ENCODE data around the gene RMDN2.
A peak's percentile ranks its signal among the peaks of the same experiment; 100 is the strongest.

Gene RMDN2, protein sequence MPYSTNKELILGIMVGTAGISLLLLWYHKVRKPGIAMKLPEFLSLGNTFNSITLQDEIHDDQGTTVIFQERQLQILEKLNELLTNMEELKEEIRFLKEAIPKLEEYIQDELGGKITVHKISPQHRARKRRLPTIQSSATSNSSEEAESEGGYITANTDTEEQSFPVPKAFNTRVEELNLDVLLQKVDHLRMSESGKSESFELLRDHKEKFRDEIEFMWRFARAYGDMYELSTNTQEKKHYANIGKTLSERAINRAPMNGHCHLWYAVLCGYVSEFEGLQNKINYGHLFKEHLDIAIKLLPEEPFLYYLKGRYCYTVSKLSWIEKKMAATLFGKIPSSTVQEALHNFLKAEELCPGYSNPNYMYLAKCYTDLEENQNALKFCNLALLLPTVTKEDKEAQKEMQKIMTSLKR

DNA sequence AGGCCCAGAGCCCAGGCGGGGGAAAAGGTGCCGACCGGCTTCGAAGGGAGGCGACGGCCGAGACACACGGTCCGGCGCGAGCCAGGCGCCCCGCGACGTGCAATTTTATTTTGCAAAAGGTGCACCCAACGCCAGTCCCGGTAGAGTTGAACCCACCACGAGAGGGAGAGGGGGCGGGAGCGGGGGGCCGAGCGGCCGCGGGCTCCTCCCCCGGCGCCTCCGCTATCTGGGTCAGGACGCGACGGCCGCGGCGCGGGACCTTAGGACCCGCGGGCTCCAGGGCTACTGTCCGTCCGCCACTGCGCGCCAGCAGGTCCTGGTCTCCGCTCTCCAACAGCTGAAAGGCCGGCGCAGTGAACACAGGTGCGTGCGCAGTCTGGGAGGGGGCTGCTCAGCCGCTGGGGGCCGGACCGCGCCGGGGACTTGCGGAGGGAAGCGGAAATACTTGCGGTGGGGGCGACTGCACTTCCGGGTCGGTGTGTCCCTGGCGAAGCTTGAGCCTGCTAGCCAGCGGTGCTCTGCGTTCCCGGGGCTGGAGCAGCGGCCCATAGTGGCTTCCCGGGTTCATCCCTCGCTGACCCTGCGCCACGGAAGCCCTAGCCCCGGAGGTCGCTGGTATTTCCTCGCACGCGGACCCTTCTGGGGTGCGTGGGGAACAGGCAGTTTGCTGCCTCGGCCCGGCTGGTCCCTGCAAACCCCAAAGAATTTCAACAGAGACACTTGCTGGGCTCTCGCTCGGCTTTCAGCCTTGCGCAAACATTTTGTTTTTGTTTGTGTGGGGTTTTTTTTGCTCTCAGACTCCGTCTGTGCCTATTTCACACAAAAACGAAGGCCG is at the start of gene RMDN2:
RMDN2 (plus strand) TSS at position 225 of the 835 bp plus-strand sequence. CDS start 3,991 bp downstream, outside the sequence.
- peak; percentile 68 for DNase-seq (ENCODE audit: low spot score)

DNA sequence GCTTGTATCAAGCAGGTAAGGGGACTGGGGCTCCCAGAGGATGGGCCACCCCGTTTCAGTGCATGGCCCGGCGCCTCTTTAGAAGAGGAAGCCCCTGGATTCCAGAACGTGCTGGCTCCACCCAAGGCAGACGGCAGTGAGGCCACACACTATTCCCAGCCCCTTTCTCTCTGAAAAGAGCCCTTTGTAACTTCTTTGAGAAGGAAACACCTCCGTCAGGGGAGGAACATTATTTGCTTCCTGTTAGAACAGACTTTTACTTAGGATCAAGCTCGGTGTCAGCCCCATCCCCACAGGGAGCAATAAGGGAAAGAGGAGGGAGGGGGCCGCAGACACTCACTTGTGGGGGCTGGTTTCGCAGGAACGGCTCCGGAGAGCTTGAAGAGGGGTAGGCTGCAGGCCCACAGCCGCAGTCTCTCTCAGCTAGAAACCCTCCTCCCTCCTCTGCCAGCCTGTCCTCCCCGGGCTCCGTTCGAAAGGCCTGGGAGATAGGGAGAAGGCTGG is 49.6 kb upstream of the RMDN2 start:
- DNase-seq (ENCODE audit: low spot score): no peak

DNA sequence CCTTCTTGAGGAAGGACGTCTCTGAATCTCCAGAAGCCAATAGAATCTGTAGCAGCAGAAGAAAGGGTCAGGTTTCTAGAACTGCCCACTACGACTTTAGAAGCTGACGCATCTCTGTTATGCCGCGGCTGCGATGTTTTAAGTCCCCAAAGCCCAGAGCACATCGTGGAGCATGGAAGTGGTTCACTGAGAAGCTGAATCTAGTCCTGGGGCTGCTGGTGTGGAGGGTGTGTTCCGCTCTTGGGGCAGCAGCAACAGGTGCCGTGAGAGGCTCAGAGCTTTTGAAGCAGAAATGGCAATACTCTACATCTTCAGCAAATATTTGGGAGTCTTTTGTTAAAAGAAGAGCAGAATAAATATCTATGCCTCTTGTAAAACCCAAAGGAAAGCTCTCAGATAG is 48.9 kb upstream of the RMDN2 start:
- DNase-seq (ENCODE audit: low spot score): no peak

DNA sequence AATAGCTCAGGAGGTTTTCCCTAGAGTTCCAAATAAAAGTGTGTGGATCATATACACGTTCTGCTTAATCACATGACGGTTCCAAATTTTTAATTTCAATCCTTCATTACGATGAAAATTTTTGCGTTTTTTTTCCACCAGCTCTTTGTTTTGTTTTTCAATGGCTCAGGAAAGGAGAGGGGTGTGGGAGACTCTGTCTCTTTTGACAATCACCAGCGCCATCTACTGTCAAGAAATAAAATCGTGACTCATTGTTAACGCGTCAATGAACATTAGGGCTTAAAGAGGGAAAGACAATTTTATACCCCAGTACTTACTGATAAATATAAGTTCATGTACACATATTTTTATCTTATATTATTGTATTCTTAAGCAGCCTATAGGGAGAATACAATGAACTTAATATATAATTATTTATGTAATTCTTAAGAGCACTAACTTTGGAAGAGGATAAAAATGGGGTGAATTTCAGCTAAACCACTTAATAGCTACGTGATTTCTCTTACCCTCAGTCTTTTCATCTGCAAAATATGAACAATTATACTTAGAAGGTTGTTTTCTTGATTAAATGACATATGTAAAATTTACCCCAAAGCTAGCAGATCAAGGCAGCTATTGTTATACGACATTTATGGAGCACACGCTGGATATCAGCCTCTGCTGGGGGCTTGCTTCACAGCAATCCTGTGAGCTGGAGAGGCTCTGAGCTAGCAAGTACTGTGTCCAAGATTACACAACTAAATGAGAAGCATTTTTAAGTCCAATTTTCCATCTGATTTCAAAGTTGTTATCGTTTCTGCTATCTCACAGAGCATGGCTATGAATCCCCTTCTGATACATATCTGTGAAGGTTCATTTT is 47.4 kb upstream of the RMDN2 start:
- peak; percentile 29 for DNase-seq (ENCODE audit: low spot score)

DNA sequence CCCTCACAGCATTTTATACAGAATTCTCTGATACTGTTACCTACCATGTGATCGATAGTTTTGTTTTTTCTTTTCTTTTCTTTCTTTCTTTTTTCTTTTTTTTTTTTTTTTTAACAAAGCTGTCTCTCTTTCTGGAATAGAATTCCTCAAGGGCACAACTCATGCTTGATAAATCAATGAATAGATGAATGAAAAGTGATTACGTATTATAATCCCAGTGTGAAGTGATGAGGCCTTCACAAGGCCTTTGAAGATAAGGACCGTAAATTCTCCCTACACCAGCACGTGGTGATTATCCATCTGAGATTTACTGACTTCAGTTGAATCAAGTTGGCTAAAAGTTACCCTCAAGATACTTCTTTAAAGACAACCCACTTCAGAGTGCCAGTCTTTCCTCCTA is 46.6 kb upstream of the RMDN2 start:
- no peak for DNase-seq (ENCODE audit: low spot score)

DNA sequence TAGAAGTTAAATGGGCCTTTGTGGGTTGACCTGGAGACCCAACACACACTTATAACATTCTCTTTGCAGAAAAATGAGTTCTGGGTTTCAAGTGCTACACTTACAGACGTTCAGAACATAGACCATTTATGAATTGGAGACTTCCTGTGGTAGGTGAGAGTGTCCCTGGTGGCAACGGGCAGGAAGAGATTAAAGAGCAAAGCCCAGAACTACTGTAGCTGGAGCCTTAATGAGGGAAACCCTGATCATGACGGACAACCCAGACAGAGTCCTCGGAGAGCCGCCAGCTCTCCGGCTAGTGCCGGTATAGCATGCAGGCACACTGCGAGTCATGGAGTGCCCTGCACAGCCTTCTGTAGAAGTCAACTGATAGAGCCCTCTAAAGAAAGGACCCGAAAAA is 44.5 kb upstream of the RMDN2 start:
- no peak for DNase-seq (ENCODE audit: low spot score)

DNA sequence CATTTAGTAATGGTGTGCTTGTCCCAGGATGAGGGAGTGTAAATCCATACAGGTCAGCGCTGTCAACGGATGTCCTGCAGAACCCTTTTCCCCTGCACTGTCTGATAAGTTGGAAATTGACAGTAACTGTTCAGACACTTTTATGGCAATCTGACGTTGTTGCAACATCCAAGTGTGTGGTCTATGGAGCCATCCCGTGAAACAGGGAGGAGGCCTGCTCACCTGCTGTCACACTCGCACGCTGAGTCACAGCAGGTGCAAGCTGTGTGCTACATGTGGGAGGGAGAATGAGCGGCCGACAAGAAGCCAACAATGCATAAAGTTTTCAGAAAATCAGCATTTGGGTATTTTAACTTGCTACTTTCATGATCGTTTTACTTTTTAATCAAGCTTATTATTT is 43.7 kb upstream of the RMDN2 start:
- no peak for DNase-seq (ENCODE audit: low spot score)

DNA sequence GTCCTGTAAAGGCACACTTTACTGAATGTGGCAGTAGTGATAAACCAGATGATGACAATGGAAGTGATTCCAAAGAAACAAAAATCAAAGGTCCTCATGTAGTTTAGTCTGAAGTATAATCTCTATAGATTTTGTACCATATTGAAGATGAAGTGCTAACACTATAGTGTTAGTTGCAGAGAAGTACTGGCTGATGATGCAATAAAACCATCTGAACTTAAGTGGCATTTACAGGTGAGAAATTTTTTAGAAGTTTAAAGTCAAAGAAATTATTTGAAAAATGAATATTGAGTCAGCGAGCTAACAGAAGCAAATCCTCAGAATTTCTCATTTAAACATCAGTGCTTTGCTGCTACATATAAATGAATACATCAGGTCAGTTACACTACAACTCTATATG is 43.1 kb upstream of the RMDN2 start:
- no peak for DNase-seq (ENCODE audit: low spot score)

DNA sequence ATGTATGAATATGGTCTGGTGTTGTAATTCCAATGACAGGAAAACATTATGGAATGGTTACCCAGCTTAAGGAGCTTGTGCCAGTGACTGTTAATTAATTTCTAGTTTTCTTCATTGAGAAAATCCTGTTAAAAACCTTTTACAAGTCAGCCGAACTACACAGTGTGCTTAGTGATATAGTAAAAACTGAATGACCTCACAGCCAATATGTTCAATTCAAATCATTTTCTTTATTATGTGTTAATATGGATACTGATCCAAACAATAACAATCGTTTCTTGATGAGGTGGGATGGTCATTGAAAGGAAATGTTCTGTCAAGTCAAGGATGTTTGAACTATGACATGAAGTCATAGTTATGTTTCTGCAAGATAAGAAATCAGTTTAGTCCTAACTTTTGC is 41.6 kb upstream of the RMDN2 start:
- no peak for DNase-seq (ENCODE audit: low spot score)

DNA sequence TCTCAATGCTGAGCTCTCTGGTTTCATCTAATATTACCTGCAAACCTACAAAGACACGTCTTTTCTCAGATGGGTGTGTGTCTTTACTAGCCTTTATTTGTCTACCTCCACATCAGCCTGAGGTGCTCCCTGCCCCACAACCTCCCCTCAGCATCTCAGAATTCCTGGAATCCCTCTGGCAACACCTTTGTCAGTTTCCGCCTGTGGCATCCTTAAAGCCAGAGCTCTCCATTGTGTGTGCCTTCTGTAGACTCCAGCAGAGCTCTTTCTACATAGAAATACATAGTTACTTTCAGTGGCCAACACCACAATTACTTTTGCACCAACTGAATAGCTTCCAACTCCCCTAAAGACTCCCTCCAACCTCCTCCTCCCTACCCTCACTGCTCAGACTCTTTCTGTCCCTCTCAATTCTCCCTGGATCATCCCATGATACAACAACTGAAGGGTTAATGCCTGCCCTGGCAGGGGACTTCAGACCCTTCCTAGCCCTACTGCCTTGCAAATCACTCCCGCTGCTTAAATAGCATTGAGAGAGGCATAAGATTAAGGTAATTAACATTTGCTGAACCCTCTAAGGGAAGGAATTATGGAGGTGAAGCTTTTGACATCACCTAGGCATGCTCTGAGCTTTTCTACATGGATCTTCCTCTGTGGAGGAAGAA is 39.6 kb upstream of the RMDN2 start:
- no peak for DNase-seq (ENCODE audit: low spot score)

DNA sequence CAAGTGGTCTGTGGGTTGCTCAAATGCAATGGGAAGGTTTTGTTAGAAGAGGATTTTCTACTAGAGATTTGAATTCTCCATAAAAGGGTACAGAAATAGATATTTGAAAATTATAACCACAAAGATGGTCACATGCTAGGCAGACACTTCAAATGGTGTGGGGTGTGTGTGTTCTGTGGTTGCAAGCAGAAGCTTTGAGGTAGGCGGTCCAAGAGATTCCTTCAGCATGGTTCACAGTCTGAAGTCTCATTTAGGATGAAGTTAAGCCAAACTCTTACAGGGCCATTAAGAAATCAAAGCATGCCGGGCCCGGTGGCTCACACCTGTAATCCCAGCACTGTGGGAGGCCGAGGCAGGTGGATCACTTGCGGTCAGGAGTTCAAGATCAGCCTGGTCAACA is 38.3 kb upstream of the RMDN2 start:
- DNase-seq (ENCODE audit: low spot score): no peak

DNA sequence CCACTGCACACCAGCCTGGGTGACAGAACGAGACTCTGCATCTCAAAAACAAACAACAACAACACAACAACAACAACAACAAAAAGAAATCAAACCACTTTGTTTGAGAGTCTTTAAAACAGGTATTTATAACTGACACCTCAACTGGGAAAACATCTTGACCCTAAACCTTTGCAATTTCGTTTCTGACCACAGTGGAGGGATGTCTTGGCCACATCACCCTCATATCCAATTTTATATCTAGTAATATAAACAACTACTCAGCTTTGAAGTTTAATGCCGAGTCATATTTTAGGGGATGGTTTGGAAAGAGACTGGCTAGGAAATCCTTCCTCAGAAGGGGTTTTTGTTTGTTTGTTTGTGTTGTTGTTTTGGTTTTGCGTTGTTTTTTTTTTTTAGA is 37.8 kb upstream of the RMDN2 start:
- no peak for DNase-seq (ENCODE audit: low spot score)

DNA sequence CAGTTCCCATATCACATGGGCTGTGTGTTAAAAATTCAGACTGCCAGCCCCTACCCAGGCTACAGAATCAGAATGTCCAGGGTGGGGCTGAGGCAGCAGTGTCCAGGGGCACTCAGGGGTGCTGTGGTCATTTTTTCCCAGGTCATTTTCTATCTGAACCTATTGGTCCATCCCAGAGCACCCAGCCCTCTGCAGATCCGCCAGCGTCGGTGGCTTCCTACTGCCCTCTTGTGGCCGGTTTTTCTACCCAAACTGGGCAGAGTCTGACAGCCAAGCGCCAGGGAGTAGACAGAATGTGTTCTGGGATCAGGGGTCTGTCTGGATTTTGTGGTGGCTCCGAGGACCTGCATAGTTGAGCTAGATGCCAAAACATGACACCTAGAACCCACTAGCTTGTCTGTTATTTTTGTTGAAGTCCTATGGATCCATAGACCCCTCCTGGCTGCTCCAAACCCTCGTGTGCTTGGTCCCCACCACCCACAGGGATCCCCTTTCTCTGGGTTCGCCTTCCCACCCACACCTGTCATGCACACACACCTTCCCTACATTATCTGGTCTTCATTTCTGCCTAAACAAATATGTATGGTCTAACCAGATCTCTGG is 34.1 kb upstream of the RMDN2 start:
- peak; percentile 57 for DNase-seq (ENCODE audit: low spot score)

DNA sequence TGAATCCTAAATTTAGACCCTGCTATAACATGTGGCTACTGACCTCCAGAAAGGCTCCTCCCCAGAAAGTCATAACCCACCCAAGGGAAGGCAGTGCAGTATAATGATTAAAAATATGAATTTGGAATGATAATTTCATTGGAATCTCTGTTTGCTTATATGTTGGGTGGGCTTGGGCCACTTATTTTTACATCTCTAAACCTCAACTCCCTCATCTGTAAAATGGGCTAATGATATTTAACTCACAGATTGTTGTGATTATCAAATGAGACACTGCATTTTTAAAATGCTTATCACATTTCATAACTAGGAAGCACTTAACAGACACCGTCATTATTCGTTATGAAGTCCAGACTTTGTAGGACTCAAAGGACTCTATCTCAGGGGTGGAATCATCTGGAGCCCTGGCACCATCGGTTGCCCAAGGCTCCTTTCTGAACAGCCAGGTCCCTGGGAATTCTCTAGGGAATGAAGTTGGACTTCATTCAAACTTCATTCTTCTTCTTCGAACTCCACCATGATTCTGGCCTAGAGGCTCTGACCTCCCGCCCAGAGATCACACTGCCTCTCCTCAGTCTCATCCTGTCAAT is 33.1 kb upstream of the RMDN2 start:
- no peak for DNase-seq (ENCODE audit: low spot score)

DNA sequence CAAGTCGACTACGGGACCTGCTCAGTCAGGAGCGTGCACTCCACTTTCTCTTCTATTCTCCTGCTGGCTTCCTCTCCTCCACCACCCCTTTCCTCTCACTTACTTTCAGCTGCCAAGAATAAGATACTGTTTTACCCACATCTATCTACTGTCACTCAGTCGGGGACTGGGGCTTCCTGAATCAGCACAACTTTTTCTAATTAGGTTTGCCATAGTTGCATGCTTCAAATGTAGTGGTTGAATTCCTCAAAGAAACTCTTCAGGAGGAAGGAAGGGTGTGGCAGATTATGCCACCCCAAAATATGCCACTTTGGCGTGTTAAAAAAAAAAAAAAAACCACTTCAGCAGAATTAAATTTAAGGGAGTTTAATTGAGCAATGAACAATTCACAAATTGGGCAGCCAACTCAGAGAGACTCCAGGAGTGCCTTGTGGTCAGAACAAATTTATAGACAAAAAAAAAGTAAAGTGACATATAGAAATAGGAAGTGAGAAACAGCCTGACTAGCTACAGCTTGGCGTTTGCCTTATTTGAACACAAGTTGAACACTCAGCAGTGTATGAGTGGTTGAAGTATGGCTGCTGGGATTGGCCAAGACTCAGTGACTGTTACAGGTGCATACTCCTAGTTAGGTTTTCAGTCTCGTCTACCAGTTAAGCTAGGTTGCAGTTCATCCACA is 32.5 kb upstream of the RMDN2 start:
- no peak for DNase-seq (ENCODE audit: low spot score)

DNA sequence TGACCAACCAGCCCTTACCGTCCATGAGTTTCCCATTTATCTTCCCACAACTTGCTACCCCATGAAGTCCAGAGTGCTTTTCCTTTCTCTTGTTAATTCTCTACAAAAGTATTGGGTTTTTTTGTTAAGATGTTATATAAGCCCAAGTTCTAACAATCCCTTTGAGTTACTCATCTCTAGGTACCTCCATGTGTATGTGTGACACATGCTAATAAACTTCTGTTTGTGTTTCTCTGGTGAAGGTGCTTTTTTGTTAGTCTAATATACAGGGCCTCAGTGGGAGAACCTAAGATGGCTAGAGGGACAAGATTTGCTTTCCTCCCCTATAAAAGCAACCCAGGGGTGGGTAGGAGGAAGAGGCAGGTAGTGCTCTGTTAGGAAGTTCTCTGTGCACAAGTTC is 31.8 kb upstream of the RMDN2 start:
- DNase-seq (ENCODE audit: low spot score): no peak

DNA sequence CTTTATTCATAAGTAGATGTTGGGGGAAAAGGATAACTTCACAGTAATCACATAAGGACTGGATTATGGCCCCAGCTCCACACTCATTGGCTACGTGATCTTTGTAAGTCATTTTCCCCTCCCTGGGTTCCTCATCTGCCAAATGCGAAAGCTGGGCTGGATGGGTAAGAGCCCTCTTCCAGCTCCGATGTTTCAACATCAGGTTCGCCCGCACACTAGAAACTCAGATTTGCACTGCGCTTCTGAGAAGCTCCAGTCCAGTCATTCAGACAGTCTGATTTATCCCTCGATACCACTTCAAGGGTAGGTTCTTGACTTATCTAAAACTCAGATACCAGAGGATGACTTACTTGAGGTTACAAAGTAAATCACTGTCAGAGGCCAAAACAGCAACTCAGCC is 31.0 kb upstream of the RMDN2 start:
- no peak for DNase-seq (ENCODE audit: low spot score)

DNA sequence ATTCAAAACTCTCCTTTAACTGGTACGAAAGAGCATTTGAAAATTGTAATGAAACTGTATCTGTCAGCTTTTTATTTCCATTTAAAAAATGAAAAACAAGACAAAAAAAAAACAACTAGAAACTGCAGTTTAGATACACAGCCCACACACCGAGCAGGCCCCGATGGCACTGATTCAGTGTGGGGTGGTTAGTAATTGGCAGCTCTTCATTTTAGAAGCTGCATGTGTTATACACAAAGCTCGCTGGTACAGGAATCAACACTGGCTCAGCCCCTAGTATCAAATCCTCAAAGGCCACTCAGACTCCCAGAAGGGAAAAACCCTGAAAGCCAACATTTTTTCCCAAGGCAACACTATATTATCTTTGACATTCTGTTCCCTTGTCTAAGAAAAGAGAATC is 30.5 kb upstream of the RMDN2 start:
- no peak for DNase-seq (ENCODE audit: low spot score)

DNA sequence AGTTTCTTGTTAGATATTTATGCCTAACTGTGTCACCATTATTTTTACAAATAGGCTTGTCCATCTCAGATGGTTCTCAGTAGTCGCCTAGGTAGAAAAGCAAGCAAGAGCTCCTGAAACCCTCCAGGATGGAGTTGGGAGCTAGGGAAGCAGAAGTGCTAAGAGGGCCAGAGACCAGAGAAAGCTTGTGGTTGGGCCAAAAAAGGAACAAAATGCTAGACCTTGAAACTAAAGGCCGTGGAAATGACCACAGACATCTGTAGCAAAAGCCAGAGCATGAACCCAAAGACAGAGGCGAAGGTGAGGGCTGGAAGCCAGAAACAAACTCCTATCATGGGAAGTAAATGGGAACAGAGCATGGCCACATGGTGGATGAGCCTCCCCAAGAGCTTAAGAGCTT is 29.9 kb upstream of the RMDN2 start:
- DNase-seq (ENCODE audit: low spot score): no peak

DNA sequence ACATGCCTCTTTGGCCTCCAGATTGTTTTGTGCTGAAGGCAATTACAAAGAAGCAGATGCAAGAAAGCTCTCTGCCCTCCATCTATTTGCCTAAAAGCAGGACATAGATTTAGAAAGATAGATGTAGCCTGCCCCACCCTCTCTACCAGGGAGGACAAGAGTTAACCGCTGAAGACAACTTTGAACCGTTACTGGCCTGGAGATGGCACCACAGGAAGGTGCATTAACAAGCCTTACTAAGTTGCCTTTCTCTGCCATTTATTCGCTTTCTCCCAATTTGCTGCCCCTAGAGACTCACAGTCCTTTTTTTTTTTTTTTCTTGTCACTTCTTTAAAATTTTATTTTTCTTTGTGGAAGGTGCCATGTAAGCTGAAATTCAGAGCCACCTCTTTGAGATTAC is 28.8 kb upstream of the RMDN2 start:
- no peak for DNase-seq (ENCODE audit: low spot score)
